ENCODE measurements around the gene ELMO1.

ELMO1 gene

DNA sequence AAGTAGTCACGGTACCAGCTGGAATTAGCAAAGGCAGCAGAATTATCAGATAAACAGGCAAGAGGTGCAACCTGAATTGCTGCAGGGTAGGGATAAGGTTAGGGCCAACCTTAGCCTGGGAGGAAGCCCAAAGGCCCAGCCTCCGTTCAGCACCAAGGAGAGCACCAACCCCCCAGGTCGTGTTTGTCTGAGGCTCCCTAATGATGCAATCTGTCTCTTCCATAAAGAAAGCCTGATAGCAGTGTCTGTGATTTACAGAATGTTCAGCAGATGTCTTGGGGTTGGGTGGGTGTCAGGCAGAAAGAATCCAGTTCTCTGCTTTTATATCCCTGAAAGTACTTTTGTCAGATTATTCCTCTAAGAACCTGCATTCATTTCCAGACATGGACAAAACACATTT is 396.0 kb downstream of the ELMO1 start:
- no peak for DNase-seq (ENCODE audit: low spot score)

DNA sequence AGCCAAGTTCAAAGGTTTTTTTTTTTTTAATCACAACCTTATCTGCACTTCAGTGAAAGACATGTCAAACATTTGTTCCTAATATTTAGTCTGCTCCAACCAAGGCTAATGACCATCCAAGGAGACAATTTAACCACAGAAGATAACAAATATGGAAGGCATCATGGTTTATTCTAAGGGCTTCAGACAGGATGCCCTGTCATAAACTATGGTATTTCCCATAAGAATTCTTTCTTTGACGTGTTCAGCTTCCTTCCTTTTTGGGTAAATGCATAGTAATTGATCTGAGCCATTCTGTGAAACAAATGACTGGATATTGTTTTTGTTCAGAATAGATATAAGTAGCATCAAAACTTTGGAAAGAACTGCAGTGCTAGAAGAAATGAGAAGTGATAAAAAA is 397.9 kb downstream of the ELMO1 start:
- DNase-seq (ENCODE audit: low spot score) = no peak

GRCh38 chr7:37048674-37049073 is 400.0 kb downstream of the ELMO1 start:
- no peak for DNase-seq (ENCODE audit: low spot score)

- DNase-seq (ENCODE audit: low spot score) = no peak
Measured at GRCh38 chr7:37047260-37047659, 401.4 kb downstream of the ELMO1 start.

GRCh38 chr7:37046531-37047079 is 402.1 kb downstream of the ELMO1 start:
- DNase-seq (ENCODE audit: low spot score) = no peak

DNA sequence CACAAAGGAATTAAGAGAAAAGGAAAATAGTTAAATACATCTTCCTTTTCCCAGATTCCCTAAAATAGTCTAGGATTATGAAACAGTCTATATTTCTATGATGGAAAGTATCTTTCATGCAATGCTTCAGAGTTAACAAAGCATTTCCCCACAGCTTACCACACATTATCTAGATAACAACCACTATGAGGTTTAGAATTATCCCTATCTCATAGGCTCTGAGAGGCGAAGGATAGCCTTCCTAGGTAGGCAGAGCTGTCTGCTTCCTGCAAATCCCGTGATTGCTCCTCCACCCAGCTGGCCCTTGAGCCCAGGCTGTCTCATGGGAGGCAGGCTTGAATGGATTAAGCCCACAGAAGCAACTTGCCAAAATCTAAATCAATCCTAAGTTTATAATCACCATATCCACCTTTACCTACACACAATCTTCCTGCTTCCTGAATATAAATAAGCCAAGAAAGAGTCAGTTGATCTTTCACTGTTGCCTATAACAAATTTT is 402.9 kb downstream of the ELMO1 start:
- no peak for DNase-seq (ENCODE audit: low spot score)

- DNase-seq (ENCODE audit: low spot score) = no peak
Measured at GRCh38 chr7:37041461-37041860, 407.2 kb downstream of the ELMO1 start.

DNA sequence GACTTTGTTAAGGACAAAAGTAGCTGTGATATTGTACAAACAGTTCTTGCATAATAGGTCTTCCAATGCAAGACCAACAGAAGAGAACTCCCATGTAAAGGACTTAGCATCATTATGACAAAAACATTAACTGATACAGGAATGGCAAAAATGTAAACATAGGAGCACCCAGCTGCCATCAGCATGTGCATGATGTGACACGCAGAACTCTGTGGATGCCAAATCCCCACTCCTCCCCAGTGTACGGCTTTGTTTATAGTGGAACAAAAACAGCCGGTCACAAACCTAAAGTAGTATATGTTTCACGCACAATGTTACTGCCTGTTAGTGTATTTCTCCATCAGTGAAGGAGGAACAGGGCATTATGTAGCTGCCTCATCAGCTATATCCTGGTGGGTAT is 408.3 kb downstream of the ELMO1 start:
- no peak for DNase-seq (ENCODE audit: low spot score)

DNA sequence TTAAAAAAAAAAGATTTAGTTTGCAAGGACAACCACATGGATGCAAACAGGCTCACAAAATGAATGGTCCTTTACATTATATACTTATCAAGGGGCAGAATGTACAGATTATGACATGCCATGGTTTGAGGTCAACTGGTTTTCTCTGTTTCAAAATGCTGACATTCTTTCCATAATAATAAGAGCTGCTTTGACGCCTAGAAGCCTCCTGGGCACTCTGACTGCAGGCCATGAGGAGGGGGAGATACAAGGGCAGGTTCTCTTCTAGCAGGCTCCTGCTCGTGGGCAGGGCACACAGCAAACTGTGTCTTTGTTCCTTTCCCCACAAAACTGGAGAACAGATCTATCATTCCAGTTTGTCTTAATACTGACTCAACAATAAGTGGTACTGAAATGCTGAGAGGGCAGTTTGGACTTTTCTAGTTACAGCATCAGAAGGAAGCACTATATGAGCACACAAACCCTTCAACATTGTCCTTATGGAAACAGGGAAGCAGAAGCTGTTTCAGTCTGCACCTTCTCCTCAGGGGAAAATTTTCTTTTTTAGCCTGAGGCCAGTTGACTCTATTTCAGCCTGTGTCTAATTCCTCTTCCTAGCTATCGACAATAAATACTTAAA is 409.4 kb downstream of the ELMO1 start:
- DNase-seq (ENCODE audit: low spot score) = no peak

DNA sequence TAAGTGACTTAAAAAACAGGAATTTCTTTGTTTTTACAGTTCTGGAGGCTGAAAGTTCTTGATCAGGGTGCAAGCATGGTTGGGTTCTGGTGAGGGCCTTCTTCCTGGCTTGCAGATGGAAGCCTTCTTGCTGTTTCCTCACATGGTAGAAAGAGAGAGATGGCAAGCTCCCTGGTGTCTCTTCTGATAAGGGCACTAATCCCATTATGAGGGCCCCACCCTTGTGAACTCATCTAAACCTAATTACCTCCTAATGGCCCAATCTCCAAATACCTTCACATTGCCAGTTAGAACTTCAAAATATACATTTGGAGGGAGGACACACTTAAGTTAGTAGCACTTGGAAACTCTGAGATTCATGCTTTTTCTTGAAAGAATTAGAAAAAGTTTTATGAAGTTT is 410.0 kb downstream of the ELMO1 start:
- no peak for DNase-seq (ENCODE audit: low spot score)

DNA sequence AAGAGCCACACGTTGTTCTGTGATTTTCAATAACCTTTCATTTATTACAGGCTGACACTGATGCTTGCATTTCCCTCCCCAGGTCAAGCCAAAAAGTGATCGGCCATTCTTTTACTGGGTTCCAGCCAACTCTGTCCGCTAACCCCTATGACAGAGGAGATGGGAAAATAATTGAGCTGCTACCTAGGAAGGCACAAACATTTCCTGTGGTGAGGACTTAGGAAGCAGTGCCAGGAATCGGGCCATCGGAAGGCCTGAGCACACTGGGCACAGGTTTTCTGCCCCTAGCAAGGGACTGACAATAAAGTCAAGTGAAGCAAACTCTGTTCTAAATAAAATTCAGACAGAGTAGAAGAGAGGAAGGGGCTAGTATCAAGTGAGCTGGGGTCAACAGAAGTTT is 411.4 kb downstream of the ELMO1 start:
- no peak for DNase-seq (ENCODE audit: low spot score)

- no peak for DNase-seq (ENCODE audit: low spot score)
Measured at GRCh38 chr7:37035631-37036030, 413.0 kb downstream of the ELMO1 start.

DNA sequence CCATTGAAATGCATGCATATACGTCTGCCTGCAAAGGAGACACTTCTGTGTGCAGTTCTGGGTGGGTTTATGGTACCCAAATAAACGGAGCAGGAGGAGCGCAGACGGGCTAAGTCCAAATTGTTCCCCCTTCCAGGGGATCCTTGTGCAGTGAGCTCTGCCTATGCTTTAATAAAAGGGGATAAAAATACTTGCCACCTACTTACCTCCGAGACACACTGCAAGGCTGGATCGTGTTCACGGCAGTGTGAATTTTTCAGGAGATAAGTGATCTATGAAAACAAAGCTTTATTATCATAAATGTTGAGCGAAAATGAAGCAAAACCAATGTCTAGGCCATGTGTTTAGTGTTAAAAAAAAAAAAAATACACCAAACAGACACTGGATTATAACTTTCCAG is 415.5 kb downstream of the ELMO1 start:
- DNase-seq (ENCODE audit: low spot score) = no peak

DNA sequence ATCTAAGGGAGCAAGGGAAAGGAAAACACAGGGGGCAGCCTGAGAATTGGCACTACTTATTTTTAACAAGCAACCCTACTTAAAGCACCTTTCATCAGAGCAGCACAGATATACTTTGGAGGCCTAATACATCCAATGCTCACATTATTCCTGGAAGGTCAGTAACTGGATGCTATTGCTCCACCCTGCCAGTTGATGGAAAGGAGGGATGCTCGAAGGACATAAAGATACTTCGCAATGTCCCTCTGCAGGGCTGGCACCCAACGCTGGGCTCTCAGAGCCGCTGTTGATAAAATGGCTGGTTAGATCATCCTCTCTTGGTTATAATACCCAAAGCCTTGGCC is 416.4 kb downstream of the ELMO1 start:
- DNase-seq (ENCODE audit: low spot score) = no peak

DNA sequence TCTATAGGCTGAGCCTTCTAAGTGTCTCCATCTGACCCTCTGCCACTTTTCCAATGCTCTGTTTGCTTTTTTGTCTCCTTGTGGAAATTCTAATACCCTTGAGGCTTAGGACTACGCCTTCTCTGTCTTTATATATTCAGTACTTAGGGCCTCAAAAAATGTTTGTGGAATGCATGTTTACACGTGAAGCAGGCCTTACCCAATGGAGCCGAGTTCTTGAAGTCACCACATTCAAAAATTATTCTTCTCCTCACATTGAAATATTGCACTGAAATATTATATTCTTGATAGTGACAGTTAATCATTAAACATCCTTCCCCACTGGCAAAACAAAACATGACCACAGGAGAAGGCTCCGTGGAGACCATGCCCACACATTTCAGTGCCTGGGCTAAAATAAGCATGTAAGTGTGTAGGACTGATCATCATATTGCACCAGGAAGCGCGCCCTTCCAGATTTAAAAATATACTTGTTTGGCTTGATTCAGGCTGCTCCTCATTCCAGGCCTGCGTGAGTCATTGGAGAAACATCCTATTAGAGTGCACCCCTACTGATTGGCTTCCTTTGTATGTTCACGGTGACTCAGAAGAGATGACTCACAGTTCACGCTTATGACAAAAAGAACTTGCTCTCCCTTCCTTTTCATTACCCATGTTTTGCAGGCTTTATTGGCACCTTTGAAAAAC is 416.9 kb downstream of the ELMO1 start:
- no peak for DNase-seq (ENCODE audit: low spot score)

DNA sequence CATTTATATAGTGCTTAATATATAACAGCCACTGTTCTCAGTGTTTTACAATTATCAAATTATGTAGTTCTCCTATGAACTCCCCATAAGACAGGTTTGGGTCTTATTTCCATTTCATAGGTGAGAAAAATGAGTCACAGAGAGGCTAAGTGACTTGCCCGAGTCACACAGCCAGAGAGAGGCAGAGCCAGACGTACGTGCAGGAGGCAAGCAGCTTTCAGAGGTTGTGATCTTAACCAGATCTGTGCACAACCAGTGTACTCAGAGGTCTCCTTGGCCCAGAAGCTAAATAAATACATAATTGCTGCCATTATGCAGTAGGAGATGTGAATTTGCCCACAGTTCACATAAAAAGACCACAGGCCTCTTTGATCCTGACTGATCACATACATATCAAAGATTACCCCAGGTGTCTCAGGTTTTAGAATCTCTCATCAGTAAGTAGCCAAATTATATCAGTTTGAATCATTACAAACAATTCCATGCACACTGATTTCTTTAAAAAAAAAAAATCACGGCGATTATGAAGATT is 419.7 kb downstream of the ELMO1 start:
- no peak for DNase-seq (ENCODE audit: low spot score)

GRCh38 chr7:37027557-37028341 is 420.9 kb downstream of the ELMO1 start:
- DNase-seq (ENCODE audit: low spot score) = no peak

DNA sequence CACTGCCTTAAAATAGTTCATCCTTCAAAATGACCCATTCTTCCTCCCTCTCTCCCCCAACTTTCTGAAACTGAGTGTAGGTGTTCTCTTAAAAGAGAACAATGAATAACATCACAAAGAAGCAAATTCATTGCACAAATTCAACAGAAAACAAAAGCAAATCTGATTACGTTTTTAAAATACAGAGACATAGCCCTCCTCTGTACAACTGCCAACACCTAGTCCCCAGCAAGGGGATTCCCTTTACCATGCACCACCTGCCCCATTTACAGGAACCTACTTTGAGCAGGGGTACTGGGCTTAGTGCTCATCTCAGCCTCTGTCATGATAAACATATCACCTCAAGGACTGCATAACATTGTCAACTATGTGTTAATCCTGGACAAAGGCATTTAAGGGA is 421.6 kb downstream of the ELMO1 start:
- DNase-seq (ENCODE audit: low spot score) = no peak

- no peak for DNase-seq (ENCODE audit: low spot score)
Measured at GRCh38 chr7:37018954-37019353, 429.7 kb downstream of the ELMO1 start.

- no peak for DNase-seq (ENCODE audit: low spot score)
Measured at GRCh38 chr7:37016064-37016878, 432.4 kb downstream of the ELMO1 start.

DNA sequence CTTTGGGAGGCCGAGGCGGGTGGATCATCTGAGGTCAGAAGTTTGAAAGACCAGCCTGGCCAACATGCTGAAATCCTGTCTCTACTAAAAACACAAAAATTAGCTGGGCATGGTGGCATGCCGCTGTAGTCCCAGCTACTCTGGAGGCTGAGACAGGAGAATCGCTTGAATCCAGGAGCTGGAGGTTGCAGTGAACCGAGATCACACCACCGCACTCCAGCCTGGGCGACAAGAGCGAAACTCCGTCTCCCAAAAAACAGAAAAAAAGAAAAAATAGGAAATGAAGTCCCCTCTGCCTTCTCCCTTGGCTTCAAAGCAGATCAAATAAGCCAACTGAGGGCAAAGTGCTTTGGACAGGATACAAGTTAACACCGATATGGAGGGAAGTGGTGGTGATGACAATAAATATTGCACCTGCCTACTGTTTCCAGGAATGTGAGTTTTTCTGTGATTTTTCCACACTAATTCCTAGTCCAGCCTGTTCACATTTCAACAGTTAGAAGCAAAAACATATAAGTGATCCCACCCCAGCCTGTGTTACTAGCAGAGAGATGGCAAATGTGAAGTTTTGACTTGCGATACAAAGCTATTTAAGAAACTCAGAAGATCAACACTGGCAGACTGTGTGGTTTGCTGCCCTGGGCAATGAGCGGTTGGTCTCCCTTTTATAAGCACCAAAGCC is 433.2 kb downstream of the ELMO1 start:
- DNase-seq (ENCODE audit: low spot score) = no peak
